M059J (cell line): ENCODE data around the gene NUFIP2. TPM values are rescaled to one million over a fixed set of nuclear protein-coding genes. Genes with fewer than 3 reads are reported as not detected.
"Not testable (repeated sequence)": the region's sequence is repeated elsewhere in the genome, so short reads cannot be mapped to it uniquely, and the experiment has no call there.

Experiments used
- DNase-seq: peaks from one replicate; pipeline ENCODE4 v3.0.0-alpha.2; 2012; ENCODE audit warnings: low read depth
- total RNA-seq: library from RNA; depleted of rRNA; stranded (reverse); fragments of >200 nt; shearing (Covaris generic); gene quantifications from 2 replicates; pipeline ENCODE4 v1.2.3, GENCODE V29; 2014; rRNA removed

Gene NUFIP2, protein sequence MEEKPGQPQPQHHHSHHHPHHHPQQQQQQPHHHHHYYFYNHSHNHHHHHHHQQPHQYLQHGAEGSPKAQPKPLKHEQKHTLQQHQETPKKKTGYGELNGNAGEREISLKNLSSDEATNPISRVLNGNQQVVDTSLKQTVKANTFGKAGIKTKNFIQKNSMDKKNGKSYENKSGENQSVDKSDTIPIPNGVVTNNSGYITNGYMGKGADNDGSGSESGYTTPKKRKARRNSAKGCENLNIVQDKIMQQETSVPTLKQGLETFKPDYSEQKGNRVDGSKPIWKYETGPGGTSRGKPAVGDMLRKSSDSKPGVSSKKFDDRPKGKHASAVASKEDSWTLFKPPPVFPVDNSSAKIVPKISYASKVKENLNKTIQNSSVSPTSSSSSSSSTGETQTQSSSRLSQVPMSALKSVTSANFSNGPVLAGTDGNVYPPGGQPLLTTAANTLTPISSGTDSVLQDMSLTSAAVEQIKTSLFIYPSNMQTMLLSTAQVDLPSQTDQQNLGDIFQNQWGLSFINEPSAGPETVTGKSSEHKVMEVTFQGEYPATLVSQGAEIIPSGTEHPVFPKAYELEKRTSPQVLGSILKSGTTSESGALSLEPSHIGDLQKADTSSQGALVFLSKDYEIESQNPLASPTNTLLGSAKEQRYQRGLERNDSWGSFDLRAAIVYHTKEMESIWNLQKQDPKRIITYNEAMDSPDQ
- 29.7 and 40.6 TPM in 2 replicates for total RNA-seq

GRCh38 chr17:29293890-29294579 lies at the start of gene NUFIP2:
NUFIP2 (minus strand) TSS chr17:29294148; CDS start chr17:29294059, 89 bp downstream.
- DNase-seq, result peak; percentile 97

- DNase-seq, result no peak
Measured at GRCh38 chr17:29342158-29342765, 48.3 kb upstream of the NUFIP2 start.

- peak; percentile 15 for DNase-seq
Measured at GRCh38 chr17:29341726-29342125, 47.8 kb upstream of the NUFIP2 start.

GRCh38 chr17:29339016-29339415 lies 45.1 kb upstream of the NUFIP2 start:
- DNase-seq, result not testable (repeated sequence)

DNA sequence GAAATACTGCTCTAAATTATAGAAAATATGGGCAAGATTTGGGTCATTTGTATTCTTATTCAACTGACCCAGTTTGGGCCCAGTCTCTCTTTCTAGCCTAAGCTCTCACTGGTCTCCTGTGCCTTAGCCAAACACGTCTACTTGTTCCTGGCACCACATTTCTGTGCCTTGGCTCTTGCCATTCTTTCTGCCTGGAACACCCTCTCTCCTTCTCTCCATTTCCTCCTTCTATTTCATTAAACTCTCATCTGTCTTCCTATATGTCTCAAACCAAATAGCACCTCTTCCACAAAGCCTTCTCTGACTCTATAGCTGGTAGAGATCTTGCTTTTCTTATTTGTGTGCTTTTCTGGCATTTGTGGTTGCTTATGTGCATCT lies 37.7 kb upstream of the NUFIP2 start:
- no peak for DNase-seq

GRCh38 chr17:29331075-29331707 lies 37.2 kb upstream of the NUFIP2 start:
- DNase-seq, result peak; percentile 2

- no peak for DNase-seq
Measured at GRCh38 chr17:29327412-29327811, 33.5 kb upstream of the NUFIP2 start.

- peak; percentile 9 for DNase-seq
Measured at GRCh38 chr17:29326023-29326813, 32.3 kb upstream of the NUFIP2 start.

DNA sequence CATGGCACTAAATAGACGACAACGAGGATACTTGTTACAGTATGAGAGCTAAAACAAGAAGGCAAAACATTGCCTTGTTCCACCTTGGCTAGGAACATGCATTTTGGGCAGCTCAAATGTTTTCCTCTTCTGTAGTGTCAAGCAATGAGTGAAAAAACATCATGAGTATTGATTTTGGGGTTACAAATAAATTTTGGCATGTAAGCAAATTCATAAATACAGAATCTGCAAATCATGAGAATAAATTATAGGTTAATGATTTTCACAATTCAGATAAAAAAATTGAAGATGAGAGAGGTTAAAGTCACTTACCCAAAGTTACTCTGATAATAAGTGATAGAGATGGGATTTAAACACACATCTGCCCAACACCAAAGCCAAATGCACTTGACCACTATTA lies 28.4 kb upstream of the NUFIP2 start:
- DNase-seq, result no peak

DNA sequence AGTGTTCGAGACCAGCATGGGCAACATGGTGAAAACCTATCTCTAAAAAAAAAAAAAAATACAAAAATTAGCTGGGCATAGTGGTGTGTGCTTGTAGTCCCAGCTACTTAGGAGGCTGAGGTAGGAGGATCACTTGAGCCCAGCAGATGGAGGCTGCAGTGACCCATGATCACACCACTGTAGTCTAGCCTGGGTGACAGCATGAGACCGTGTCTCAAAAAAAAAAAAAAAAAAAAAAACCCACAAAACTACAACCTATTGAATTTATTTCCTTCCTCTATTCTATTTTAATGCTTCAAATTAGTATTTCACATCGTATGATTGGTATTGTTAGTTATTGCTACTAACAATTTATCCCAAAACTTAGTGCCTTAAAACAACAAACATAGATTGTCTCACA lies 9.4 kb upstream of the NUFIP2 start:
- DNase-seq, result no peak

DNA sequence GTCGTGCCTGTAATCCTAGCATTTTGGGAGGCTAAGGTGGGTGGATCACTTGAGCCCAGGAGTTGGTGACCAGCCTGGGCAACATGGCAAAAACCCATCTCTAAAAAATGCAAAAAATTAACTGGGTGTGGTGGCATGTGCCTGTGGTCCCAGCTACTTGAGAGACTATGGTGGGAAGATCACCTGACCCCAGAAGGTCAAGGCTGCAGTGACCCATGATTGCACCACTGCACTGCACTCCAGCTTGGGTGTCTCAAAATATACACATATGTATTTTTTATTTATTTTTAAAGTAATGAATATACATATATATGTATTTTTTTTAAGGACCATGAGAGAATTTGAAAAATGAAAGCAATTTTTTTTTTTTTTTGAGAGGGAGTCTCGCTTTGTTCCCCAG lies 5.1 kb upstream of the NUFIP2 start:
- DNase-seq, result no peak

GRCh38 chr17:29295420-29295819 lies 1.5 kb upstream of the NUFIP2 start:
- no peak for DNase-seq

GRCh38 chr17:29294580-29294900 lies 592 bp upstream of the NUFIP2 start:
- no peak for DNase-seq

- DNase-seq, result peak; percentile 63
Measured at GRCh38 chr17:29292992-29293889, 707 bp downstream of the NUFIP2 start.

GRCh38 chr17:29292071-29292991 lies 1.6 kb downstream of the NUFIP2 start:
- DNase-seq, result peak; percentile 54

GRCh38 chr17:29291163-29291752 lies 2.7 kb downstream of the NUFIP2 start:
- peak; percentile 73 for DNase-seq

GRCh38 chr17:29289852-29290251 lies 4.1 kb downstream of the NUFIP2 start:
- no peak for DNase-seq

DNA sequence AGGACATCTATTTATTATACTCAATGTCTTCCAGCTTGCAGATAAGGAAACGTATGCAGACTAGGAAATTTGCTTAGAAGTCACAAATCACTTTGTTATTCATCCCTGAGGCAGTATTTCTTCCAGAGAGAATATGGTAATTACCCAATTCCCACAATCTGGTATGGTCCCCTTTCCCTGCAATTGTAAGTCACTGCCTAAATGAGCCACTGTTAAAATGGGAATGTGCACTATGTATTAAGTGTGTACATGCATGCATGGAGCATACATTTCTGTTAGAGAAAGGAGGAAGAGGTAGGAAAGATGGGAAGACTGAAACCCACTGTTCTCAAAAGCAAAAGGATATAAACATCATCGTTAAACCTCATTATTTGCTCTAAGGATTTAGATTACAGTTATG lies 10.0 kb downstream of the NUFIP2 start:
- peak; percentile 7 for DNase-seq
